CD14-positive monocyte (primary cell): ENCODE measurements around the gene METTL16. TPM values are rescaled to one million over a fixed set of nuclear protein-coding genes. Genes with fewer than 3 reads are reported as not detected.

Source experiments
- DNase-seq, 3 donors: peaks; one replicate each; pipeline ENCODE4 v3.0.0-alpha.2; 2011 to 2022
- H2AFZ ChIP-seq: 2 replicates; pipeline ENCODE4 v1.6.0; 2012; ENCODE audit warnings: mild to moderate bottlenecking, low read depth, low read length, inconsistent platforms; ENCODE audit not compliant: insufficient read depth, poor library complexity, severe bottlenecking
- H3K27ac ChIP-seq, 2 donors: 1 replicate in 1 of 2; 2 replicates in 1 of 2; pipeline ENCODE4 v1.5.1; 2012 to 2013; ENCODE audit warnings: low read length in 2 of 2, control low read depth in 1 of 2, inconsistent platforms in 1 of 2, low read depth in 1 of 2, mild to moderate bottlenecking in 1 of 2
- H3K27me3 ChIP-seq, 2 donors: one replicate each; pipeline versions ENCODE4 v1.6.0 to v1.6.1; 2011 to 2013; ENCODE audit warnings: low read length in 2 of 2; ENCODE audit not compliant: control insufficient read depth in 2 of 2, insufficient read depth in 2 of 2
- H3K36me3 ChIP-seq, 2 donors: replicated peaks in 1 of 2; 1 replicate in 1 of 2; 2 replicates in 1 of 2; pipeline versions ENCODE4 v1.5.1 to v1.6.1; 2012 to 2013; ENCODE audit warnings: low read length in 2 of 2, control low read depth in 1 of 2, inconsistent platforms in 1 of 2, mild to moderate bottlenecking in 1 of 2; ENCODE audit not compliant: insufficient read depth in 2 of 2, control insufficient read depth in 1 of 2
- H3K4me1 ChIP-seq, 2 donors: 1 replicate in 1 of 2; 2 replicates in 1 of 2; pipeline versions ENCODE4 v1.5.1 to v1.6.1; 2012 to 2013; ENCODE audit warnings: low read length in 2 of 2, control low read depth in 1 of 2, inconsistent platforms in 1 of 2, mild to moderate bottlenecking in 1 of 2, moderate library complexity in 1 of 2; ENCODE audit not compliant: insufficient read depth in 2 of 2, control insufficient read depth in 1 of 2
- H3K4me2 ChIP-seq: replicated peaks from 2 replicates; pipeline ENCODE3; 2012; ENCODE audit warnings: low read length, moderate library complexity, mild to moderate bottlenecking; ENCODE audit not compliant: poor library complexity, severe bottlenecking; ENCODE audit errors: extremely low read depth
- H3K4me3 ChIP-seq, 3 experiments: fragments of 200-600 bp in 1 of 3; sonication (generic) in 1 of 3; replicated peaks in 1 of 3; 1 replicate in 2 of 3; 2 replicates in 1 of 3; pipeline ENCODE4 v1.5.1; 2011 to 2013; ENCODE audit warnings: low read length in 3 of 3, mild to moderate bottlenecking in 3 of 3, control low read depth in 2 of 3, low read depth in 2 of 3, inconsistent platforms in 1 of 3, moderate library complexity in 1 of 3
- H3K79me2 ChIP-seq: 2 replicates; pipeline ENCODE4 v1.6.0; 2012; ENCODE audit warnings: mild to moderate bottlenecking, control low read depth, inconsistent platforms, low read length, moderate library complexity; ENCODE audit not compliant: insufficient read depth
- H3K9ac ChIP-seq: 2 replicates; pipeline ENCODE4 v1.6.0; 2017; ENCODE audit warnings: low read length, mild to moderate bottlenecking; ENCODE audit not compliant: insufficient read depth, poor library complexity, severe bottlenecking
- H3K9me3 ChIP-seq, 2 donors: replicated peaks in 1 of 2; 1 replicate in 1 of 2; 2 replicates in 1 of 2; pipeline versions ENCODE4 v1.5.1 to v1.6.1; 2012 to 2013; ENCODE audit warnings: low read length in 2 of 2, control low read depth in 1 of 2; ENCODE audit not compliant: control insufficient read depth in 1 of 2, insufficient read depth in 1 of 2
- H4K20me1 ChIP-seq: 2 replicates; pipeline ENCODE4 v1.6.0; 2012; ENCODE audit warnings: mild to moderate bottlenecking, low read length, control low read depth, moderate library complexity; ENCODE audit not compliant: insufficient read depth
- H3K27ac Mint-ChIP-seq, 7 donors: one replicate each; pipeline ENCODE4 v1.8.0; 2020; ENCODE audit warnings: mild to moderate bottlenecking in 7 of 7, mixed read lengths in 7 of 7, moderate library complexity in 6 of 7, inconsistent platforms in 2 of 7
- H3K27me3 Mint-ChIP-seq, 3 donors: one replicate each; pipeline ENCODE4 v1.8.0; 2021 to 2022; ENCODE audit warnings: low read depth in 3 of 3, mild to moderate bottlenecking in 3 of 3, mixed read lengths in 3 of 3, moderate library complexity in 3 of 3, inconsistent platforms in 1 of 3
- H3K36me3 Mint-ChIP-seq, 2 donors: one replicate each; pipeline ENCODE4 v1.8.0; 2020; ENCODE audit warnings: mixed read lengths in 2 of 2, inconsistent platforms in 1 of 2, mild to moderate bottlenecking in 1 of 2
- H3K4me1 Mint-ChIP-seq: one replicate; pipeline ENCODE4 v1.8.0; 2020; ENCODE audit warnings: mild to moderate bottlenecking, mixed read lengths
- H3K4me3 Mint-ChIP-seq, 2 donors: one replicate each; pipeline ENCODE4 v1.8.0; 2020; ENCODE audit warnings: mild to moderate bottlenecking in 2 of 2, mixed read lengths in 2 of 2, moderate library complexity in 1 of 2
- H3K9me3 Mint-ChIP-seq, 7 donors: one replicate each; pipeline ENCODE4 v1.8.0; 2020 to 2022; ENCODE audit warnings: mixed read lengths in 7 of 7, mild to moderate bottlenecking in 6 of 7, moderate library complexity in 6 of 7, inconsistent platforms in 2 of 7
- WGBS: methylation state at CpG from one replicate; pipeline ENCODE4 v1.1.5; 2013; ENCODE audit warnings: missing lambda C conversion rate; ENCODE audit not compliant: insufficient coverage; 5-methylcytosine and 5-hydroxymethylcytosine counted together
- intact Hi-C, 2 donors: fragments of 100-400 bp; cut with micrococcal nuclease; formaldehyde crosslinking; loops; one replicate each; pipeline versions ENCODE4 v1.15.0 to v1.15.1; 2023
- polyA plus RNA-seq, 3 donors: library from polyadenylated mRNA; depleted of rRNA in 1 of 3; unstranded in 2 of 3; stranded (reverse) in 1 of 3; fragments of 300-500 nt in 2 of 3; fragments of >200 nt in 1 of 3; fragmentation: Illumina TruSeq in 2 of 3; gene quantifications; 1 replicate in 2 of 3; 2 replicates in 1 of 3; pipeline ENCODE4 v1.2.3, GENCODE V29; 2012 to 2021
- TF ChIP-seq, protein P1 (sequence below): fragments of 200-600 bp; IDR thresholded peaks from one replicate; pipeline ENCODE4 v1.8.0; 2022; ENCODE audit warnings: antibody characterized with exemption, mild to moderate bottlenecking

The METTL16 gene
- polyA plus RNA-seq, 3 donors = 3.0 to 8.0 (median 4.7) TPM

DNA sequence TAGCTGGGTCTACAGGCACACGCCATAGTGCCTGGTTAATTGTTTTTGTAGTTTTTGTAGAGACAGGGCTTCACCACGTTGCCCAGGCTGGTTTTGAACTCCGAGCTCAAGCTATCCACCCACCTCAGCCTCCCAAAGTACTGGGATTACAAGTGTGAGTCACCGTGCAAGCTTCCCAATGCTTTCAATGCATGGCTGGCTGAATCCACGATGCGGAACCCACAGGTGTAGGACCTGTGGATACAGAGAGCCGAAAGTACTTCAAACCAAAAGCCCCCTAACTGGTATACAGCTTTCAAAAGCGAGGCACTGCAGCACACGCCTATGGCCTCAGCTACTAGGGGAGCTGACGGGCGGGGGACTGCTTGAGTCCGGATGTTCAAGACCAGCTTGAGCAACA, 44.8 kb downstream of the METTL16 start:
- Mint-ChIP-seq H3K27me3 (peaks cover 0 to 1% (median 0%) of the 10 kb centered on the region in 3 donors), H3K4me3 (no peak overlapping the region), H3K9me3 (no peaks in the 10 kb centered on the region), H3K36me3 (peaks cover 60 to 92% of the 10 kb centered on the region in 2 donors), H3K4me1 (no peaks in the 10 kb centered on the region), H3K27ac (no peak overlapping the region)
- H3K79me2 ChIP-seq = no peaks in the 10 kb centered on the region
- H3K9me3 ChIP-seq = no peaks in the 10 kb centered on the region
- DNase-seq = no peak
- no peaks in the 10 kb centered on the region for H3K27me3 ChIP-seq
- H3K9ac ChIP-seq = no peak overlapping the region
- H3K4me1 ChIP-seq = no peaks in the 10 kb centered on the region
- WGBS = 100% methylated on average over 5 of the region's 12 CpGs
- H3K4me3 ChIP-seq = no peak overlapping the region
- TF ChIP-seq, protein P1, sequence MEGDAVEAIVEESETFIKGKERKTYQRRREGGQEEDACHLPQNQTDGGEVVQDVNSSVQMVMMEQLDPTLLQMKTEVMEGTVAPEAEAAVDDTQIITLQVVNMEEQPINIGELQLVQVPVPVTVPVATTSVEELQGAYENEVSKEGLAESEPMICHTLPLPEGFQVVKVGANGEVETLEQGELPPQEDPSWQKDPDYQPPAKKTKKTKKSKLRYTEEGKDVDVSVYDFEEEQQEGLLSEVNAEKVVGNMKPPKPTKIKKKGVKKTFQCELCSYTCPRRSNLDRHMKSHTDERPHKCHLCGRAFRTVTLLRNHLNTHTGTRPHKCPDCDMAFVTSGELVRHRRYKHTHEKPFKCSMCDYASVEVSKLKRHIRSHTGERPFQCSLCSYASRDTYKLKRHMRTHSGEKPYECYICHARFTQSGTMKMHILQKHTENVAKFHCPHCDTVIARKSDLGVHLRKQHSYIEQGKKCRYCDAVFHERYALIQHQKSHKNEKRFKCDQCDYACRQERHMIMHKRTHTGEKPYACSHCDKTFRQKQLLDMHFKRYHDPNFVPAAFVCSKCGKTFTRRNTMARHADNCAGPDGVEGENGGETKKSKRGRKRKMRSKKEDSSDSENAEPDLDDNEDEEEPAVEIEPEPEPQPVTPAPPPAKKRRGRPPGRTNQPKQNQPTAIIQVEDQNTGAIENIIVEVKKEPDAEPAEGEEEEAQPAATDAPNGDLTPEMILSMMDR = no peak
- intact Hi-C loops = no loop called here
- no peak overlapping the region for H3K4me2 ChIP-seq
- H2AFZ ChIP-seq = no peak overlapping the region
- H3K36me3 ChIP-seq = peaks cover 63 to 87% of the 10 kb centered on the region in 2 donors
- H3K27ac ChIP-seq = no peak overlapping the region
- no peaks in the 10 kb centered on the region for H4K20me1 ChIP-seq

DNA sequence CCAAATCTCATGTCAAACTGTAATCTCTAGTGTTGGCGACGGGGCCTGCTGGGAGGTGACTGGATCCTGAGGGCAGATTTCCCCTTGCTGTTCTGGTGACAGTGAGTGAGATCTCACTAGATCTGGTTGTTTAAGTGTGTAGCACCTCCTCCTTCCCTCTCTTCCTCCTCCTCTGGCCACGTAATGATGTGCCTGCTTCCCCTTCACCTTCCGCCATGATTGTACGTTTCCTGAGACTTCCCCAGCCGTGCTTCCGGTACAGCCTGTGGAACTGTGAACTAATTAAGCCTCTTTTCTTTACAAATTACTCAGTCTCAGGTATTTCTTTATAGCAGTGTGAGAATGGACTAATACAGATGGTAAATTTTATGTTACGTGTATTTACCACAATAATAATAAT, 49.2 kb downstream of the METTL16 start:
- H3K9me3 ChIP-seq = no peaks in the 10 kb centered on the region
- H3K36me3 ChIP-seq = peaks cover 56 to 90% of the 10 kb centered on the region in 2 donors
- no peak for DNase-seq
- H4K20me1 ChIP-seq = no peaks in the 10 kb centered on the region
- no peak overlapping the region for H3K4me3 Mint-ChIP-seq
- no peaks in the 10 kb centered on the region for H3K79me2 ChIP-seq
- no peaks in the 10 kb centered on the region for H3K27me3 ChIP-seq
- peak overlapping the region in 1 of 2 donors; percentile 5 for H3K27ac ChIP-seq
- H3K4me3 ChIP-seq = no peak overlapping the region
- no peak overlapping the region for H3K9ac ChIP-seq
- peak overlapping the region in 2 of 7 donors; percentile 43 to 51 for H3K27ac Mint-ChIP-seq
- no peaks in the 10 kb centered on the region for H3K4me1 ChIP-seq
- TF ChIP-seq, protein P1 = no peak
- H3K9me3 Mint-ChIP-seq = no peaks in the 10 kb centered on the region
- H3K4me1 Mint-ChIP-seq = no peaks in the 10 kb centered on the region
- no peak overlapping the region for H2AFZ ChIP-seq
- H3K4me2 ChIP-seq = no peak overlapping the region
- WGBS = 100% methylated on average over 2 of the region's 8 CpGs
- intact Hi-C loops = no loop called here
- H3K36me3 Mint-ChIP-seq = peaks cover 52 to 84% of the 10 kb centered on the region in 2 donors
- H3K27me3 Mint-ChIP-seq = peaks cover 0 to 1% (median 0%) of the 10 kb centered on the region in 3 donors
